Activated CD8-positive, alpha-beta memory T cell treated with anti-CD3 and anti-CD28 coated beads for 1 hour (primary cell): ENCODE data around the gene FYB1.

ENCODE experiments used
- DNase-seq, 2 donors: peaks; one replicate each; pipeline ENCODE4 v3.0.0-alpha.2; 2020; ENCODE audit warnings: low read depth in 1 of 2; ENCODE audit errors: extremely low read depth in 1 of 2

FYB1 gene

DNA sequence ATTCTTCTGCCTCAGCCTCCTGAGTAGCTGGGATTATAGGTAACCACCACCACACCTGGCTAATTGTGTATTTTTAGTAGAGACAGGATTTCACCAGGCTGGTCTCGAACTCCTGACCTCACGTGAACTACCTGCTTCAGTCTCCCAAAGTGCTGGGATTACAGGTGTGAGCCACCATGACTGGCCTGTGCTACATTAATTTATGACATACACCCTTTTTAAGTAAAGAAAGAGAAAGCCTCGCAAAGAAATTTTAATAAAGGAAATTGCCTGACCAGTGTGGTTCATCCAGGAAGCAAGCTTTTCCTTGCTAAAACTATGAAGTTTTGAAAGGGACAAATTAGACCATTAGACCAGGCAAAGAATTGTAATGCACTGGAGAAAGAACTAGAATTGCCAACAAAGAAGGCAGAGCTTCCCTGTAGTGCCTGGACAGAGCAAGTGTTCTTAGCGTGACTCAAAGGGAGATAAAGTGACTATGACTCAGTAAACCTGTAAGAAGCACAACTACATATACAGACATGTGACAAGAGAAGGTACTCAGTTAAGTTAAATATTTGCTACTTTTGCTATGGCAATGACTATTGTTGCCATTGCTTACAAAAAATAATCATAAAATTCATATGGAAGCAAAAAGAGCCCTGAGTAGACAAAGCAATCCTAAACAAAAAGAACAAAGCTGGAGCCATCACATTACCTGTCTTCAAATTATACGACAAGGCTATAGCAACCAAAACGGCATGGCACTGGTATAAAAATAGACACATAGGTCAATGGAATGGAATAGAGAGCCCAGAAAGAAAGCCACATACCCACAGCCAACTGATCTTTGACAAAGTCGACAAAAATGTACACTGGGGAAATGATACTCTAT, 54.6 kb downstream of the FYB1 start:
- DNase-seq = no peak

- DNase-seq = no peak
Measured at GRCh38 chr5:39164016-39164415, 55.3 kb downstream of the FYB1 start.

DNA sequence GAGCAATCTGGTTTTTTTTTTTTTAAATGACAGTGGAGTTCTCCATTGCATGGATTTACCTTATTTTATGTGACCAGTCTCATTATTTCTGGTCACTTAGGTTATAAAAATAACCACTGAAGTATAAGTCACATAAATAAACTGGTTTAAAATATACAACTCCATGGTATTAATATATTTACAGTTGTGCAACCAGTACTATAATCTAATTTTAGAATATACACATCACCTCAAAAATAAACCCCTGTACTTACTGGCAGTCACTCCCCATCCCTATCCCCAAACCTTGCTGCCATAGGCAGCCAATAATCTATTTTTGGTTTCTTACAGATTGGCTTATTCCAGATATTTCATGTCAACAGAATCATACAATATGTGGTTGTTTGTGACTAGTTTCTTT, 57.8 kb downstream of the FYB1 start:
- no peak for DNase-seq

GRCh38 chr5:39160576-39161213, 58.7 kb downstream of the FYB1 start:
- DNase-seq = no peak

DNA sequence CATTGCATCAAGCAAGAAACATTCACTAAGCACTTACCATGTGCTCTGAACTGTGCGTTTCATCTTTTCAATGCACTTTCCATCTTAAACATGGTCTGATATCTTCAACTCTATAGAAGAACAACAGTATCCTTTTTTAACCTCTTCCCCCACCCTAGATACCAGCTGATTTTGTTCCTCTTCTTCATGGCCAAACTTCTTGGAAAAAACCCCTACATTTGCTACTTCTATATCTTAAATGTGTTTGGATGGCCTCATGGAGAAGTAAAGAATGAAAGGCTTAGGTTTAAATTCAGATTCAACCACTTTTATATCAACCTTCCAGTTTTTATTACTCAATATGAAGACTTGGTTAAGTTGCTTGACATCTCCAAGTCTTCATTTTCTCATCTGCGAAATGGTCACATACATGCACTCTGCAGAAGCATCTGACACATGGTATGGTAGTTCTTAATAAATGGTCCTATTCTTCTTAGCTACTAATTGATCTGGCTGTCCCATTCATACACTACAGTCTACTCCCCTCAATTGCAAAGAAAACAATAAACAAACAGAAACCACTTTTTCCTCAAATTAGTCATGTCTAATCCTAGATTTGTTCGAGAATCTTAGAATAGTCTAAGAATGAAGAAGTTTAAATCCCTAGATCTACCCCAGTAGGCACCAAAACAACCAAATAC, 59.4 kb downstream of the FYB1 start:
- no peak for DNase-seq

DNA sequence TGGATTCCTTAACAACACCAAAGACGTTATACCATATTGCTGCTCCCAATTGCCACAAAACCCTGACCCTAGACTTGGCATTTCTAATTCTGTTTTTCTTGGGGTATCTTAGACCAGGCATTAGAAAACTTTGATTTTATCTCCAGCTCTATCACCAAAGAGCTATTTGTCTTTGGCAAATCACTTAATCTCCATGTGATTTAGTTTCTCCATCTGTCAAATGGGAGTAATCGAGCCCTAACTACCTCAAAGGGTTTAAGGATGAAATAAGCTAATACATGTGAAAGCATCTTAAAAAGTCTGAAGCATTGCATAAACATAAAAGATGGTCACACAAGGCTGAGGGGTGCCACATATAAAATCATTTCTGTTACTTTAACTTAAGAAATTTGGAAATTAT, 60.6 kb downstream of the FYB1 start:
- DNase-seq = no peak

DNA sequence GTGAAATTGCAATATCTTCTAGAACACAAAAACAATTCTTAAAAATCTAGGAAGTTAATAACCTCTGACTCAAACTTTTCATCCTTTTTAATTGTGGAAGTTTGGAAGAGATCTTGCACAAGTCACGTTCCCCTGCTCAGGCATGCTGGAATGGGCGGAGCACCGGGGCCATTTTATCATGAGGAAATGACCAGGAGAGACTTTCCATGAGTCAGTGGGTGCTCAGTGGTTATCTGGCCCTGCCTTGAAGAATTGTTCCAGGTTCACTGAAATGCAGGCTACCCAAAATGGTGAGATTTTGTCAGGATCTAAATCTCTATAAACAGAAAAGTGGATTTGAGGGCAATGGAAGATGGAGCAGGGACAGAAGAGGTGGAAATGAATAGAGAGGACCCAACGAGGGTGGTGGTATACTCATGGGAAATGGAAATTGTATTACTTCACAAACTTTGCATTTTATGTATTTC, 61.2 kb downstream of the FYB1 start:
- no peak for DNase-seq

DNA sequence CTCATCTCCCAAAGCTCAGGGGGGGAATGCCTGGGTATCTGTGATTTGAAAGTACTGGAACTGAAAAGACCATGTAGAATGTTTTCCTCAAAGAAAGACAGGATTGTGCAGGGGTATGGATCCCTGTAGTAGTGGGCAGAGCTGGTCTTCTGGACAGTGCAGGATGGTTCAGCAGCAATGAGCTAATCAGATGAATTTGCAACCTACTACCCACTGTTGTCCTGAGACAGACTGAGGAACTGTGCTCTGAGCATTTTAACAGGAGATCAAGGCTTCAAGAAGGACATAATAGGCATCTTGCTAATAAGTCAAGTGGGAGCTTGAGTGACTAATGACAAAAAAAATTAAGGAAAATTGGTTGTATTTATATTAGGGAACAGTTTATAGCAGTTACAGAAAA, 61.7 kb downstream of the FYB1 start:
- DNase-seq = no peak

DNA sequence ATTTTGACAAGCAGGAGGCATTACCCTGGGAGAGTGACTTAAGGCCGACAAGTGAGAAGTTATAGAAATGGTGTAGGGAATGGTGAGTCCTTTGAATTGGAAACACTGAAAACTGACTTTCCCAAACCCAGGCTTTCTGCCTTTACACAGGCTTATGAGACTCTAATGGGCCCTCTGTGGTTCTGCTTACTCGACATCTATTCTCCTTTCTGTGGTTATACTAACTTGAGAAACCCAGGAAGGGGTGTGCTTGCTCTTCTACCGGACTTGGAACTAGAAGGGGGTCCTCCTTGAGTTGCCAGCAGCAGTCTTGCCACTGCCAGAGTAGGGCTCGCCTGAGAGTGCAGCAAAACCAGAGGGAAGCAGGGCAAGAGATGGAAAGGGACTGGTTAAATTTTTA, 63.3 kb downstream of the FYB1 start:
- no peak for DNase-seq

- no peak for DNase-seq
Measured at GRCh38 chr5:39151745-39152144, 67.6 kb downstream of the FYB1 start.

GRCh38 chr5:39149966-39150365, 69.4 kb downstream of the FYB1 start:
- DNase-seq = no peak

- no peak for DNase-seq
Measured at GRCh38 chr5:39148983-39149534, 70.3 kb downstream of the FYB1 start.

GRCh38 chr5:39146831-39147540, 72.4 kb downstream of the FYB1 start:
- DNase-seq = no peak

DNA sequence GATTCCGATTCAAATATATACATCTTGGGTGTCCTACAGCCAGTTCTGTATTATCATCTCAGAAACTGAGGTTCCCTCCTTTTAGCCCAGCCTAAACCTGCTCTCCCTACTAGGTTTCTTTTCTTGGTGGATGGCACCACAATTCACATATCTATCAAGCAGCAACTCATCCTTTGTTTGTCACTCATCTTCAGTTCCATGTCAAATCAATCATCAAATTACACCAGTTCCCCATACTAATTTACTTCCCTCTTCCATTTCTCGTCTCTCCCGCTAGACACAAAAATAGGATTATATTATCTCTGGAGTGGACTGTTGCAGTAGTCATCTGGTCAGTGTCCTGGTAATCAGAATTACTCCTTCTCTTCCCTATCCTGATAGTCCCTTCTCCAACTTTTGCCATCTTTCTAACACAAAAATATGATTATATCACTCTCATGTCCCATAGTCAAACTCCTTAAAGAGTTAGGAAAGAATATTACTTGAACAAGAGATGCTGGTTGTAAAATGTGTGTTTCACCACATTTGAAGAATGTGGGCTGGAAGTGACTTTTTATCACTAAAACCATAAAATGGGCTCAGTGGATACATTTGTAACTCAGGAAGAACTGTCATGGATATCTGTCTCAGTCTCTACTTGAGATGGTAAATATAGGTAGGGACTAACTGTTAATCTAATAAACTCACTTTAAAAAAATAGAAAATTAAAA, 76.1 kb downstream of the FYB1 start:
- no peak for DNase-seq

DNA sequence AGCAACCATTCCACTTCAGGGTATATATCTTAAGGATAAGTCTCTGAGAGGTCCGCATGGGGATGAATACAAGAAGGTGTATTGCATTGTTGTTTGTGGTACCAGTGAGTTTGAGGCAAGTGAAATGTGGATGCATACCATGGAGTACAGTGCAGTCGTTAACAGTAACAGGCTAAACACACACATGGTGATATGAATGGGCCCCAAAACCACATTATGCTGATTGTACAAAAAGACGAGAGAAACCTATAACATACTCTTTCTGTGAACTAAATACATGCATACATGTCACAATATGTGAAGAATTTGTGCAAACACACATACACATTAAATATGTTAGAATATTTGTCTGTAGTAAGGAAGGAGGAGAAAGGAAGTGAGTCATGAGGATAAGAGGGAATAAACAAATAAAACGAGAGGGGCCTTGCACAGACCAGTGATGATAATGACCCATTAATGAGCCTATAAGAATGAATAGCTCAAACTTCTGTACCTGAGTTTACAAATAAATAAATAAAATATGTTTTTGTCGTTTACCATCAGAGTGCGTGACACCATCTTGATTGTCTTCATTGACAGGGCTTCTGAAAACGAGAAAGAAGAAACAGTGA, 78.7 kb downstream of the FYB1 start:
- DNase-seq = no peak

GRCh38 chr5:39138892-39139291, 80.5 kb downstream of the FYB1 start:
- DNase-seq = no peak

- DNase-seq = no peak
Measured at GRCh38 chr5:39137819-39138451, 81.4 kb downstream of the FYB1 start.

DNA sequence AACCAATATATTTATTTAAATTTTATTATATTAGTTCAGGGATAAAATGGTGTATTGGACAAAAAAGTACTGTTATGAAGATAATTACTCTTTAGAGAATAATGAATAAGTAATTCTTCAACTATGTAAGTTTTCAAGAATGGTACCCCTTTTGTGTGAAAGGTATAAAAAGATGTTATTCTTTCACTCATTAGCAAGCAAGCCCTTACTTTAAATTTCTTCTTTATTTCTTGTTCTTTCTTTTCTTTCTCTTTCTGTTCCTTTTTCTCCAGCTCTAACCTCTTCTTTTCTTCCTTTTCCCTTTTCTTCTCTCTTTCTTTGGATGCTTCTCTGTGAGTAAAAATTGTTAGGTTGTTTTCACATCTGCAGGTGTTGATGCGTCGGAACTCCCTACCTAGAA, 82.0 kb downstream of the FYB1 start:
- no peak for DNase-seq

DNA sequence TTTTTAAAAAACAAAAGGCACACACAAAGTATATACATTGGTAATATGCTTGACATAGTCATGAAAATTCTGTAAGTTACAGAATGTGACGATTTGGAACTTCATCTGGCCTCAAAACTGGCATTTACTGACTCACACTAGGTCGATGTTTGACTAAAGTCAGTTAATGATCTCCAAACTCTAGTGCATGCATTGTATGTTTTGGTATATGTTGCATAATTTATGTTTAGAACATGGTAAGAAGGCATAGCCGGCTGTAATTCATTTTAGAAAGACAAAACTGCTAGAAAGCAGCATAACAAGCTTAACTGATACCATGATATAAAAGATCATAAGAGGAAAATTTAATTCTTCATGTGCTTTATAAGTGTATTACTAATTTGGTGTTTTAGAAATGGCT, 86.6 kb downstream of the FYB1 start:
- no peak for DNase-seq

DNA sequence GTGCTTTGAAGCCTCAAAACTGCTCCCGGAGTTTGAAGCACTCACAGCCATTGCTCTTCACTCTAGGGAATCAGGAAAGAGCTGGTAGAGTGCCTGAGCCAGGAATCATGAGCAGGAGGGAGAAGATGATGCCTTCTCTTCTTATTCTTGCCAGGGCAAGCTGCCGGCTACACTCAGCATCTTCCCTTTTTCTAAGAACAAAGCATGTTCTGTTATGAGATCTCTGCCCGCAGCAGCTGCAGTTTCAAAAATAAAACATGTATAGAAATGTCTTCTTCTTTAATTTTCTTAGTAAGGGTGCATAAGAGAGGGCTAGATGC, 87.3 kb downstream of the FYB1 start:
- DNase-seq = no peak
